Tibial nerve (tissue), 3 donors: ENCODE data around the gene TMEM178B.

Experiments used
- POLR2A ChIP-seq, 2 donors: fragments of 450-650 bp; IDR thresholded peaks; one replicate each; pipeline ENCODE4 v1.6.1; 2017; ENCODE audit warnings: antibody characterized with exemption in 2 of 2, mild to moderate bottlenecking in 2 of 2, moderate library complexity in 2 of 2
- TF ChIP-seq, protein P1 (sequence below), 5 experiments: fragments of 200-600 bp in 3 of 5; fragments of 450-650 bp in 2 of 5; sonication (generic) in 3 of 5; IDR thresholded peaks; one replicate each; pipeline ENCODE4 v1.5.1; 2016 to 2019; ENCODE audit warnings: antibody characterized with exemption in 5 of 5, mild to moderate bottlenecking in 3 of 5, moderate library complexity in 2 of 5

DNA sequence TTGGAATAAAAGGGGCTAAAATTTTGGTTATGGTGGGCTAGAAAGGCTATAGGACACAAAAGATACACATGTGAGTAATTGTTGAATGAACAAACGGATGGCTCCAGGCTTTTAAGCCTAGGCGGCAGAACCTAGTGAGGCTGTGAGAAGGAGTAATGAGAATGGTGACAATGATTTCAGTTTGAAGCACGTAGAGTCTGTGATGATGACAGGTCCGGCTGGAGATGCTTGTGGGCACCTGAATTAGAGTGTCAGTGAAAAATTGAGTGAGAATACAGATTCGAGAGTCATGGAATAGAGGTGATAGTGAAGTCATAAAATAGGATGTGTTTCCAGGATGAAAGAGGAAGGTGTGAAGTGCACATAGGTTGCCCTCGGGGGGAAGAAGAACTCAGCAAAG lies 170.6 kb downstream of the TMEM178B start:
- TF ChIP-seq, protein P1, sequence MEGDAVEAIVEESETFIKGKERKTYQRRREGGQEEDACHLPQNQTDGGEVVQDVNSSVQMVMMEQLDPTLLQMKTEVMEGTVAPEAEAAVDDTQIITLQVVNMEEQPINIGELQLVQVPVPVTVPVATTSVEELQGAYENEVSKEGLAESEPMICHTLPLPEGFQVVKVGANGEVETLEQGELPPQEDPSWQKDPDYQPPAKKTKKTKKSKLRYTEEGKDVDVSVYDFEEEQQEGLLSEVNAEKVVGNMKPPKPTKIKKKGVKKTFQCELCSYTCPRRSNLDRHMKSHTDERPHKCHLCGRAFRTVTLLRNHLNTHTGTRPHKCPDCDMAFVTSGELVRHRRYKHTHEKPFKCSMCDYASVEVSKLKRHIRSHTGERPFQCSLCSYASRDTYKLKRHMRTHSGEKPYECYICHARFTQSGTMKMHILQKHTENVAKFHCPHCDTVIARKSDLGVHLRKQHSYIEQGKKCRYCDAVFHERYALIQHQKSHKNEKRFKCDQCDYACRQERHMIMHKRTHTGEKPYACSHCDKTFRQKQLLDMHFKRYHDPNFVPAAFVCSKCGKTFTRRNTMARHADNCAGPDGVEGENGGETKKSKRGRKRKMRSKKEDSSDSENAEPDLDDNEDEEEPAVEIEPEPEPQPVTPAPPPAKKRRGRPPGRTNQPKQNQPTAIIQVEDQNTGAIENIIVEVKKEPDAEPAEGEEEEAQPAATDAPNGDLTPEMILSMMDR (IDR thresholded peaks at IDR 0.05) = no peak
- no peak for TF ChIP-seq POLR2A (IDR thresholded peaks at IDR 0.05)
